Panc1 (cell line): ENCODE data around the gene BPGM.

Source experiments
- CTCF ChIP-seq: fragments of 450-650 bp; IDR thresholded peaks from 2 replicates; pipeline ENCODE4 v1.5.1; 2017; ENCODE audit warnings: mild to moderate bottlenecking
- POLR2AphosphoS5 ChIP-seq: IDR thresholded peaks from 2 replicates; pipeline ENCODE4 v1.6.1; 2012; ENCODE audit warnings: mild to moderate bottlenecking, low read depth, low read length, moderate library complexity
- REST ChIP-seq, 2 experiments: IDR thresholded peaks; 2 replicates each; pipeline ENCODE4 v1.6.1; 2011 to 2012; ENCODE audit warnings: low read depth in 2 of 2, control low read depth in 1 of 2, low read length in 1 of 2, mild to moderate bottlenecking in 1 of 2, moderate library complexity in 1 of 2; ENCODE audit not compliant: insufficient read depth in 1 of 2
- SIN3A ChIP-seq: IDR thresholded peaks from 2 replicates; pipeline ENCODE4 v1.6.1; 2012; ENCODE audit warnings: low read depth, mild to moderate bottlenecking, low read length, moderate library complexity, borderline replicate concordance; ENCODE audit not compliant: insufficient read depth
- TCF7L2 ChIP-seq: IDR thresholded peaks from 2 replicates; pipeline ENCODE4 v1.6.1; 2011; ENCODE audit warnings: mild to moderate bottlenecking, low read depth, low read length, inconsistent platforms

DNA sequence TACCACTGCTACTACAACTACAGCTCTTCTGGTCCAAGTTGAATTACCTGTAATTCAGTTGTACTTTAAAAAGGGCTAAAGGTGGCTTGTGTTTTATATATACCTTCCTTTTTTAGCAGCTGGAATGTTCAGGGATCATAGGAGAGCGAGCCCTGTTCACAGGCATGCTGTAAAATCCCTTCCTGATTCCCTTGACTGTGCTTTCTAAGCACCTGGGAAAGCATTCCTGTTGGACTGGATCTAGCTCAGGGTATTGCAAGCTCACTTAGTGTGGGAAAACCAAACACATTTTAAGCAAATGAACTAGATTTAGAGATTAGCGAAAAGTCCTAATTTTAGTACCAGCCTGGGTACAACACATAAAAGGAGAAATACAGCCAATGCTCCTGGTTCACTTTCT is 31.5 kb downstream of the BPGM start:
- TF ChIP-seq CTCF (no peak), POLR2AphosphoS5 (no peak), REST (IDR thresholded peaks at IDR 0.05; ENCODE audit: insufficient read depth in 1 of 2, low read depth in 2 of 2, low read length in 1 of 2) (no peak), SIN3A (no peak), TCF7L2 (no peak)
